Skeletal muscle satellite cell (primary cell): ENCODE results near the gene IRAK3.
"Not testable (repeated sequence)": the region's sequence is repeated elsewhere in the genome, so short reads cannot be mapped to it uniquely, and the experiment has no call there.

Source experiments
- H3K27me3 ChIP-seq: 2 replicates; pipeline ENCODE4 v1.7.0; 2013; ENCODE audit warnings: low read length; ENCODE audit not compliant: control insufficient read depth, insufficient read depth
- H3K36me3 ChIP-seq: 2 replicates; pipeline ENCODE4 v1.7.0; 2013; ENCODE audit warnings: mild to moderate bottlenecking, control low read depth, low read length; ENCODE audit not compliant: insufficient read depth
- H3K4me1 ChIP-seq: 2 replicates; pipeline ENCODE4 v1.7.0; 2013; ENCODE audit warnings: low read length; ENCODE audit not compliant: control insufficient read depth, insufficient read depth
- H3K4me2 ChIP-seq: 2 replicates; pipeline ENCODE4 v1.7.0; 2013; ENCODE audit warnings: mild to moderate bottlenecking, low read length
- H3K4me3 ChIP-seq: 2 replicates; pipeline ENCODE4 v1.7.0; 2013; ENCODE audit warnings: low read length
- H3K9ac ChIP-seq: 2 replicates; pipeline ENCODE4 v1.7.0; 2013; ENCODE audit warnings: mild to moderate bottlenecking, low read depth, low read length, moderate library complexity
- H3K9me3 ChIP-seq: replicated peaks from 2 replicates; pipeline ENCODE4 v1.7.0; 2013; ENCODE audit warnings: mild to moderate bottlenecking, control low read depth, low read length

The IRAK3 gene

GRCh38 chr12:66176105-66176900 is 12.7 kb upstream of the IRAK3 start:
- Histone ChIP-seq H3K9me3 (no peaks in the 10 kb centered on the region), H3K4me1 (no peaks in the 10 kb centered on the region), H3K4me2 (no peak overlapping the region), H3K4me3 (no peak overlapping the region), H3K27me3 (peaks cover 15% of the 10 kb centered on the region), H3K9ac (no peak overlapping the region), H3K36me3 (no peaks in the 10 kb centered on the region)

GRCh38 chr12:66182956-66183355 is 6.1 kb upstream of the IRAK3 start:
- H3K4me2 ChIP-seq: no peak overlapping the region
- no peak overlapping the region for H3K9ac ChIP-seq
- H3K4me3 ChIP-seq: no peak overlapping the region
- no peaks in the 10 kb centered on the region for H3K9me3 ChIP-seq
- peaks cover 5% of the 10 kb centered on the region for H3K27me3 ChIP-seq
- no peaks in the 10 kb centered on the region for H3K36me3 ChIP-seq
- no peaks in the 10 kb centered on the region for H3K4me1 ChIP-seq

- not testable (repeated sequence) for H3K9ac ChIP-seq, H3K9me3 ChIP-seq, H3K36me3 ChIP-seq, H3K4me2 ChIP-seq, H3K4me3 ChIP-seq, H3K27me3 ChIP-seq, H3K4me1 ChIP-seq
These were observed 4.2 kb upstream of the IRAK3 start for GRCh38 chr12:66184822-66185221.

DNA sequence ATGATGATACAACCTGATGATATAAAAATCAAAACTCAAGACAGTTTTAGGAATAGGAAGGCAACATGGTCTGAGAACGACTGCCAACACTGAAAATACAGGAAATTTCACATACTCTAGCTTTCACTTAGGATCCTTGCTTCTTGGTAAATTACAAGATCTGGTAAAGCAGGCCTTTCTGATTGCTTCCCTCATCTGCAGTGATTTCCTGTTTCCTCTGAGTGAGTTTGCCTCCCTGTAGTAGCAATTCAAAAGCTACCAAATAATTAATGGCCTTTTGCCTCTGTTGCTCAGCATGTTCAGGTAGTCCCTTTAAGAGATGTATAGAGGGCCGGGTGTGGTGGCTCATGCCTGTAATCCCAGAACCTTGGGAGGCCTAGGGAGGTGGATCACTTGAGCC is 2.0 kb upstream of the IRAK3 start:
- H3K9ac ChIP-seq: no peak overlapping the region
- no peak overlapping the region for H3K4me3 ChIP-seq
- H3K36me3 ChIP-seq: no peaks in the 10 kb centered on the region
- H3K4me2 ChIP-seq: no peak overlapping the region
- no peaks in the 10 kb centered on the region for H3K27me3 ChIP-seq
- peaks cover 14% of the 10 kb centered on the region for H3K4me1 ChIP-seq
- no peaks in the 10 kb centered on the region for H3K9me3 ChIP-seq

DNA sequence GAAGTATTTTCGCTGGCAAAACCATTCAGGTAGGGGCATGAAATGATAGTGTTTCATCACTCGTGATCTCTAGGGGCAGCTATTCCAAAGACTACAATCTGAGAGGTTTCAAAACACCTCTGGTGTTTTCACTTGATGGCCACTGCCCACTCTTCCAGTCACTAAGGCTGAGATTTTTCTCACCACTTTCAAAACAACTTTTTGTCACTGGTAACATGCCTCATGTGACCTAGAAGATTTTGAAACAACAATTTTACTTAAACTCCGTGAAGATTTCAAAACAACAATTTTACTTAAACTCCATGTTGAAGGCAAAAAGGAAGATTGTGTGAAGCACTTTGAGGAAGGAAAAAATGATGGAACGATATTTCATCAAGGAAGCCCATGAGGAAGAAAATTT is 1.2 kb upstream of the IRAK3 start:
- Histone ChIP-seq H3K9me3 (no peaks in the 10 kb centered on the region), H3K36me3 (no peaks in the 10 kb centered on the region), H3K27me3 (no peaks in the 10 kb centered on the region), H3K4me3 (no peak overlapping the region), H3K4me1 (peaks cover 14% of the 10 kb centered on the region), H3K9ac (no peak overlapping the region), H3K4me2 (no peak overlapping the region)

DNA sequence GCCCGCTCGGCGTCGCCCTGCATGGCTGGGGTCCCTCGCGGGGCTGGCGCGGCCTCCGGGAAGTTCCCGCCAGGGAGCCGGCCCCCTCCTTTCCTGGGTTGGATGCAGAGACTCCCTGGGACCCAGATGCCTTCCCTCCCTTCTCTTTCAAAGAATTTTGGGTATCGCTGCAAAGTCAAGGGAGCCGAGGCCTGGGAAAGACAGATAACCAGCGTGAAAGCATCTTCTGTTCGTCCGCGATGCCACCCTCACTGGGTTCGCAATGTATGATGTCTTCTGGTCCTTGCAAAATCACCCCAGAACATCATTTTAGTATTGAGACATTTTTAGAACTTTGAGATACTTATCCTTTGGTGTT is 451 bp downstream of the IRAK3 start:
- Histone ChIP-seq H3K4me2 (peak overlapping the region; percentile 96), H3K36me3 (no peaks in the 10 kb centered on the region), H3K27me3 (no peaks in the 10 kb centered on the region), H3K4me3 (peak overlapping the region; percentile 76), H3K9me3 (no peaks in the 10 kb centered on the region), H3K4me1 (peaks cover 14% of the 10 kb centered on the region), H3K9ac (peak overlapping the region; percentile 78)

- Histone ChIP-seq H3K9ac (peak overlapping the region; percentile 78), H3K9me3 (no peaks in the 10 kb centered on the region), H3K36me3 (no peaks in the 10 kb centered on the region), H3K4me1 (peaks cover 14% of the 10 kb centered on the region), H3K27me3 (no peaks in the 10 kb centered on the region), H3K4me2 (peak overlapping the region; percentile 96), H3K4me3 (peak overlapping the region; percentile 76)
These were observed 875 bp downstream of the IRAK3 start for GRCh38 chr12:66189889-66190288.

DNA sequence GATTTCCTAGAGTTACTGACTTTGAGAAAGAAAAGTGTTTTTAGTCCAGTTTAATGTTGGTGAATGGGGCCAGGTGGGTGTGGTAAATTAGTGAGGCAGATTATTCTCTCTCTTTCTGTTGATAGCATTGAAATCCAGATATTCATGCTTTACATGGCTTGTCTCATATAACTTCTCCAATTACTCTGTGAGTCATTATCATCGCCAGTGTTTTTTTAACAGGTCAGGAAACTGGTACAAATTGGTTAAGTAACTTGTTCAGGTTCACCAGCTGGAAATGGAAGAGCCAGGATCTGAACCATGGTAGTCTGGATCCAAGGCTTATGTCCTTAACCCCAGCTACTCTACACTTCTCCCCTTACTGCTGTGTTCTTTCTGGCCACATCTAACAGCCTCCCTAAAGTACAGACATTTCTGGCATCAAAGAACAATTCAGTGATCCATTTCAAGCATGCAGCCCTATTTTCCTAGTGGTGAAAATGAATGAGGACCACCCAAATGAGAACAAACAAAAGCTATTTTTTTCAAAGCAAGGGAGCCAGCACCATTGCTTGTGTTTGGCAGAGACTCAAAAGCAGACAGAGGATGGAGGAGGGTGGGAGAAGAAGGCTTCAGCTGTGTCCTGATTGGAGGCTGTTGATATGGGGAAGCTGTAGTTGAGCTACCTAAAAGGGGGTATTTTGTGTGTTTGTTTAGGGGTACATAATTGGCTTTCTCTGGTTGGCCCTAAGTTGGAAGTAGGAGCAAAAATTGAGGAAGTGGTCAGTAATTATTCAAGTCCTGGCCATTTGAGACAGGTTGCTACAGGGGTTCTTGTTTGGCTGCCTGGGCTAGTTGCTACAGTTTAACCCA is 1.7 kb downstream of the IRAK3 start:
- Histone ChIP-seq H3K36me3 (no peaks in the 10 kb centered on the region), H3K4me3 (peak overlapping the region; percentile 0), H3K27me3 (no peaks in the 10 kb centered on the region), H3K9me3 (no peaks in the 10 kb centered on the region), H3K4me2 (peak overlapping the region; percentile 96), H3K4me1 (peaks cover 14% of the 10 kb centered on the region), H3K9ac (no peak overlapping the region)

DNA sequence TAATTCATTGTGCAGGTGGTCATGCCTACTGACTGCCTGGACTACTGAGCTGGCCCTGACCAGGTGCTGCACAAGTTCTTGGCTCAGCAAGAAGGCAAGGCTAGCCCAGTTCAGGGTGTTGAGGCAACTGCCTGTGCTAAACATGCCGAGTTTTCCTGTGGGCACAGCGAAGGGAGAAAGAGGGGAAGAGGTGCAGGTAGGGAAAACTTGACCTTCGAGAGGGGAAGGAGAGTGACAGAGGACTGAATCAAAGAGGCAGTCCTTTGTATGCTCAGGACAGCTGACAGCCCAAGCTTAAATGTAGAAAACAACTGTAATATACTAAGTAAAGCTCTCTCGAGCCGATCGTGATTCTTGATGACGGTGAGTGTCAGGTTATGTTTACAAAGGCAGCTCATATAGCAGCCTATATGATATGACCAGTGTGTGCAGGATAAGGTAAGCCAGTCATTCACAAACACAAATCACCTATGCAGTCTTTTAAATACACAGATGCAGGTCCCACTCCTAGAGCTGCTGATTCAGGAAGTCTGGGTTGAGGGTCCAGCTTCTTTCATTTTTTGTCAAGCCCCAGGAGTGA is 2.6 kb downstream of the IRAK3 start:
- no peaks in the 10 kb centered on the region for H3K9me3 ChIP-seq
- no peak overlapping the region for H3K4me3 ChIP-seq
- H3K4me2 ChIP-seq: no peak overlapping the region
- no peaks in the 10 kb centered on the region for H3K36me3 ChIP-seq
- peaks cover 14% of the 10 kb centered on the region for H3K4me1 ChIP-seq
- no peak overlapping the region for H3K9ac ChIP-seq
- H3K27me3 ChIP-seq: no peaks in the 10 kb centered on the region

DNA sequence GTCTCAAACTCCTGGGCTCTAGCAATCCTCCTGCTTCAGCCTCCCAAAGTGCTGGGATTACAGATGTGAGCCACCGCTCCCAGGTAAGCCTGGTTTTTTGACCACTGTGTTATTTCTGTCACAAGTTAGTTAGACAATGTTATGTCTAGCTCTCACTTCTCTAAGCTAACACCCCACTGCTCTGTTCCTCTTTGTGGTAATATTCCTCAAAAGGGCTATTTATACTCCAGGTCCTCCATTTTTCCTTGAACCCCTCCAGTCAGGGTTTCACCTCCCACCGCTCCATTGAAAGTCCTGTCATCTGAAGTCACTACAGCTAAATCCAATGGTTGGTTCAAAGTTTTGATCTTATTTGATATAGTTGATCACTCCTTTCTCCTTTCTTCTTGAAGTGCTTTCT is 5.1 kb downstream of the IRAK3 start:
- no peak overlapping the region for H3K9ac ChIP-seq
- no peaks in the 10 kb centered on the region for H3K27me3 ChIP-seq
- peaks cover 18% of the 10 kb centered on the region for H3K4me1 ChIP-seq
- H3K9me3 ChIP-seq: no peaks in the 10 kb centered on the region
- H3K4me3 ChIP-seq: no peak overlapping the region
- H3K4me2 ChIP-seq: no peak overlapping the region
- H3K36me3 ChIP-seq: no peaks in the 10 kb centered on the region

DNA sequence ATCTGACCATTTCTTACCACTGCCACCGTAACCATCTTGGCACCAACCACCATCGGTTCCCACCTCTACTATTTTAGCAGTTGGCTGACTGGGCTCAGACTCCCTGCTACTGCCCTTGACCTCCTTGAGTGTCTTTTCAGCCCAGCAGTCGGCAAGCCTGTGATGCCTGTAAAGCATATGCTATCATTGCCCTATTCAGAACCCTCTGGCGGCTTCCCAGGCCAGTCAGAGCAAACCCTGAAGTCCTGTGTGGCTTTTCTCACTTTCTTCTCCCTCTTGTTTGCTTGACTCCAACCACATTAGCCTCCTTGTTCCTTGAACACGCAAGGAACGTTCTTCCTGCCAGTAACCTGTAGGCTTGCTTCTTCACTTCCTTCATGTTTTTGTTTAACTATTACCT is 6.2 kb downstream of the IRAK3 start:
- no peaks in the 10 kb centered on the region for H3K9me3 ChIP-seq
- peaks cover 16% of the 10 kb centered on the region for H3K4me1 ChIP-seq

More for the DNA sequence above, 6.2 kb downstream of the IRAK3 start:
- Histone ChIP-seq H3K4me3 (no peak overlapping the region), H3K36me3 (no peaks in the 10 kb centered on the region), H3K9ac (no peak overlapping the region), H3K27me3 (no peaks in the 10 kb centered on the region), H3K4me2 (no peak overlapping the region)
